Gastroesophageal sphincter (tissue), 4 donors: ENCODE measurements around the gene ANKRD34A. TPM values are rescaled to one million over a fixed set of nuclear protein-coding genes. Genes with fewer than 3 reads are reported as not detected.

Experiments
- ATAC-seq: fragments of 150-250 bp; one replicate; pipeline ENCODE4 v1.9.1; 2016; ENCODE audit warnings: mild to moderate bottlenecking, moderate library complexity
- H3K27ac ChIP-seq, 4 donors: fragments of 200-600 bp; sonication (generic) in 3 of 4; 1 replicate in 3 of 4; 2 replicates in 1 of 4; pipeline ENCODE4 v1.5.1; 2016 to 2019
- H3K27me3 ChIP-seq: fragments of 200-600 bp; sonication (generic); one replicate; pipeline ENCODE4 v1.5.1; 2019
- H3K36me3 ChIP-seq, 2 donors: fragments of 200-600 bp; sonication (generic); one replicate each; pipeline ENCODE4 v1.5.1; 2019; ENCODE audit warnings: control low read depth in 1 of 2
- H3K4me1 ChIP-seq, 3 donors: fragments of 200-600 bp; sonication (generic); 1 replicate in 2 of 3; 2 replicates in 1 of 3; pipeline ENCODE4 v1.5.1; 2016 to 2019; ENCODE audit warnings: control low read depth in 2 of 3
- H3K4me3 ChIP-seq, 2 donors: fragments of 200-600 bp; sonication (generic); one replicate each; pipeline ENCODE4 v1.5.1; 2019; ENCODE audit warnings: mild to moderate bottlenecking in 1 of 2, moderate library complexity in 1 of 2
- H3K9me3 ChIP-seq, 3 donors: fragments of 200-600 bp; sonication (generic); one replicate each; pipeline ENCODE4 v1.5.1; 2017 to 2019; ENCODE audit warnings: control low read depth in 2 of 3
- EP300 ChIP-seq: sonication (generic); formaldehyde crosslinking; IDR thresholded peaks from one replicate; pipeline ENCODE4 v1.6.1; 2017; ENCODE audit warnings: antibody characterized with exemption, mild to moderate bottlenecking
- POLR2A ChIP-seq, 2 donors: fragments of 450-650 bp; IDR thresholded peaks; one replicate each; pipeline ENCODE4 v1.6.1; 2017; ENCODE audit warnings: antibody characterized with exemption in 2 of 2, mild to moderate bottlenecking in 2 of 2, moderate library complexity in 1 of 2
- POLR2AphosphoS5 ChIP-seq: sonication (generic); formaldehyde crosslinking; IDR thresholded peaks from one replicate; pipeline ENCODE4 v1.6.1; 2017; ENCODE audit warnings: antibody characterized with exemption
- WGBS, 2 donors: methylation state at CpG; one replicate each; pipeline ENCODE4 v1.1.5; 2018; ENCODE audit warnings: low coverage in 1 of 2; 5-methylcytosine and 5-hydroxymethylcytosine counted together
- total RNA-seq, 4 donors: library from RNA; depleted of rRNA; stranded (reverse); fragments of >200 nt; gene quantifications; one replicate each; pipeline ENCODE4 v1.1.0, GENCODE V29; 2016
- TF ChIP-seq, protein P1 (sequence below), 4 experiments: fragments of 200-600 bp in 2 of 4; fragments of 450-650 bp in 2 of 4; sonication (generic) in 1 of 4; IDR thresholded peaks; one replicate each; pipeline ENCODE4 v1.5.1; 2017 to 2019; ENCODE audit warnings: antibody characterized with exemption in 4 of 4, mild to moderate bottlenecking in 2 of 4, moderate library complexity in 2 of 4

The ANKRD34A gene
- total RNA-seq, 4 donors from 2014 or later = 0.62 to 1.9 (median 0.67) TPM; not detected in 1

DNA sequence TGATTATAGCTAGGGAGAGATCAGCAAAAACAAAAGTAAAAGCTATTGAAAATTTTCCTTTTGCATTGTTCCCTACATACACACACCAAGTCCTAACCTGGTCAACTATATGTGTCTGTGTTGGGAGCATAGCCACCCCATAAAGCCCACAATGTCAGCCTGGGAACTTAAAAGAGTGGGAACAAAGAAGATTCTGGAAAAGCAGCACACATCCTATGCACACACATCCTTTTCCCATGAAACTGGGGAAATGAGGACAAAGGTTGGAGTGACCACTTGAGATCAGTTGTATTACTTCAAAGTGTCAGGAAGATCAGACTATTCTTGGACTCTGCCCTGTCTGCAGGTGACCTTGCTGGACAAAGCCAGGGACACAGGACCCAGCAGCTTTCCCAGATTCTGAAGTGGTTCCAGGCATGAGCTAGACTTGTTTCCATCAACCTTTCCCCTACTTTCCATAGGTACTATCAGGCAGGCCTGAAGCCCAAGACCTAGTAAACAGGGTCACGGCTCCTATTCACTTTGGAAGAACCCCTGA lies 16.2 kb upstream of the ANKRD34A start:
- Histone ChIP-seq H3K9me3 (no peaks in the 10 kb centered on the region), H3K36me3 (peaks cover 0 to 8% of the 10 kb centered on the region in 2 donors), H3K4me1 (peaks cover 50 to 84% (median 69%) of the 10 kb centered on the region in 3 donors), H3K4me3 (no peak overlapping the region), H3K27me3 (no peaks in the 10 kb centered on the region), H3K27ac (peak overlapping the region; percentile 93 to 99 (median 95))
- no peak for ATAC-seq
- 67% methylated on average over 1 of the region's 1 CpG; no CpG with 5 or more reads in 1 of the 2 donors for WGBS, 2 donors
- TF ChIP-seq POLR2A (IDR thresholded peaks at IDR 0.05) = no peak
- no peak for TF ChIP-seq POLR2AphosphoS5

DNA sequence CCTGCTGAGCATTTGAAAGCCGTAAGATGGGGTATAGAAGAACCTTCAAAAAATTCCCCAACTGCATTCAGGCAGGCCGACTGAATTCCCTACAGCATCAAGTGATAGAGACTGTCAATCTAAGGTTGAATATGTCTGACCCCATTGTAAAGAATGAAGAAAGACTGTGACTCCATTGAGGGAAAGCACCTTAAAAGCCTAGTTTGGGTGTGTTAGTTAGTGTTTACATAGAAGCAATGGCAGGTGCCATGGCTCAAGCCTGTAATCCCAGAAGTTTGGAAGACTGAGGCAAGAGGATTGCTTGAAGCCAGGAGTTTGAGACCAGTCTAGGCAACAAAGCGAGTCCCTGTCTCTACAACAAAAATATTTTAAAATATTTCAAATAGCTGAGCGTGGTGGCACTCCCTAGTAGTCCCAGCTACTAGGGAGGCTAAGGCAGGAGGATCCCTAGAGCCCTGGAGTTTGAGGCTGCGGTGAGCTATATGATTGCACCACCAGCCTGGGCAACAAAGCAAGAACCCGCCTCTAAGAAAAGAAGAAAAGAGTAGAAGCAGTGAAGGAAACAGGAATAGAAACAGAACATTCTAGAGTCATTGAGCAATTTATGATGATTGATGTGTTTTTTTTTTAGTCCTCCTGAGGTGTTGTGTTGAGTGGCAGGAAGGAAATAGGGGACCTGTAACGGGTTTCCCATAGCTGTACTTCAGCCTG lies 15.5 kb upstream of the ANKRD34A start:
- Histone ChIP-seq H3K4me1 (peaks cover 47 to 78% (median 63%) of the 10 kb centered on the region in 3 donors), H3K27me3 (no peaks in the 10 kb centered on the region), H3K36me3 (peaks cover 0 to 14% of the 10 kb centered on the region in 2 donors), H3K27ac (peak overlapping the region; percentile 93 to 99 (median 95)), H3K9me3 (no peaks in the 10 kb centered on the region), H3K4me3 (peak overlapping the region in 1 of 2 donors; percentile 23)
- TF ChIP-seq POLR2A (IDR thresholded peaks at IDR 0.05) = no peak
- no peak for TF ChIP-seq EP300
- peak; percentile 44 for TF ChIP-seq POLR2AphosphoS5
- 39 to 43% methylated on average over 6 to 7 of the region's 7 CpGs for WGBS, 2 donors
- peak; percentile 17 for ATAC-seq

DNA sequence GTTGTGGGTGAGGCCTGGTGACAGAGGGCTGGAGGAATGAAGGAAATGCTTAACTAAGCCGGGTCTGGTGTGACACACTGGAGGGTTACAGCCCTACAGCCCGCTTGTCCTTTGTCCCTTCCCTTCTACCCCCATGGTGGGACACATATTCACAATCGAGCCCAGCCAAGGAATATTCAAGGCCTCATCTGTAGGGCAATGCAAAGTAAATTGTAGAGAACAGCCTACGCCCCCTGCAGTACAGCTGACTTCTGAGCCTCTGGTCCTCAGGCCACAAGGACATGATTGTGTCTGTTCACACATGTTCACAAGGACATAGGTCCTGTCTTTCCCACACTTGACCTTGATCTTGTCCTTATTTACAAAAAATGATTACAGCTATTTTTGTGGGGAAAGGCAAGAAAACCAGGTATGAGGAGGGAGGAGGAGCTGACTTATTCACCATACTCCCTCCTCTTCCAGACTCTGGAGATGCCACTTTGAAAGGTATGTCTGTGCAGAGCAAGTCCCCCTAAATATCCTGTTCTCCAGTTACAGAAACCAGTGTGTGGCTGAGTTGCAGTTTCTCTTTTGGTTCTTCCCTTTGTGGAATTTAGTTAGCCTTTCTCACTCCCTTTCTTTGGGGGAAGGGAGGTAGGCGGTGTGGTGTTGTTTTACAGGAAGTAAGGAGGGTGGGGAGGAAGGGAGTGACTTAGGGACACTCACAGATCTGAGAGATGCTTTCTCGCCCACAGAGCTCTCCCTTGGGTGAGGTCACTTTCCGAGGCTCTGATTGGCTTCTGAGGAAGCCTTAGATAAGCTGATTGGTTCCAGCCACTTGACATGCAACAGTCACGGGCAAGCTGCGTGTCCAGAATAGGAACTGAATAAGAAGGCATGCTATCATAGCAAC lies 14.7 kb upstream of the ANKRD34A start:
- TF ChIP-seq, protein P1, sequence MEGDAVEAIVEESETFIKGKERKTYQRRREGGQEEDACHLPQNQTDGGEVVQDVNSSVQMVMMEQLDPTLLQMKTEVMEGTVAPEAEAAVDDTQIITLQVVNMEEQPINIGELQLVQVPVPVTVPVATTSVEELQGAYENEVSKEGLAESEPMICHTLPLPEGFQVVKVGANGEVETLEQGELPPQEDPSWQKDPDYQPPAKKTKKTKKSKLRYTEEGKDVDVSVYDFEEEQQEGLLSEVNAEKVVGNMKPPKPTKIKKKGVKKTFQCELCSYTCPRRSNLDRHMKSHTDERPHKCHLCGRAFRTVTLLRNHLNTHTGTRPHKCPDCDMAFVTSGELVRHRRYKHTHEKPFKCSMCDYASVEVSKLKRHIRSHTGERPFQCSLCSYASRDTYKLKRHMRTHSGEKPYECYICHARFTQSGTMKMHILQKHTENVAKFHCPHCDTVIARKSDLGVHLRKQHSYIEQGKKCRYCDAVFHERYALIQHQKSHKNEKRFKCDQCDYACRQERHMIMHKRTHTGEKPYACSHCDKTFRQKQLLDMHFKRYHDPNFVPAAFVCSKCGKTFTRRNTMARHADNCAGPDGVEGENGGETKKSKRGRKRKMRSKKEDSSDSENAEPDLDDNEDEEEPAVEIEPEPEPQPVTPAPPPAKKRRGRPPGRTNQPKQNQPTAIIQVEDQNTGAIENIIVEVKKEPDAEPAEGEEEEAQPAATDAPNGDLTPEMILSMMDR (IDR thresholded peaks at IDR 0.05) = peak in 3 of 4 experiments; percentile 20 to 33 (median 24)
- TF ChIP-seq POLR2A (IDR thresholded peaks at IDR 0.05) = peak in 1 of 2 donors; percentile 27
- peak; percentile 97 for TF ChIP-seq POLR2AphosphoS5
- TF ChIP-seq EP300 = no peak
- Histone ChIP-seq H3K4me3 (peak overlapping the region; percentile 30 to 43), H3K4me1 (peaks cover 41 to 70% (median 56%) of the 10 kb centered on the region in 3 donors), H3K36me3 (peaks cover 0 to 17% of the 10 kb centered on the region in 2 donors), H3K27ac (peak overlapping the region; percentile 93 to 99 (median 95)), H3K9me3 (no peaks in the 10 kb centered on the region), H3K27me3 (no peaks in the 10 kb centered on the region)
- ATAC-seq = peak; percentile 95
- WGBS, 2 donors = 3 to 11% methylated on average over 3 to 5 of the region's 9 CpGs

DNA sequence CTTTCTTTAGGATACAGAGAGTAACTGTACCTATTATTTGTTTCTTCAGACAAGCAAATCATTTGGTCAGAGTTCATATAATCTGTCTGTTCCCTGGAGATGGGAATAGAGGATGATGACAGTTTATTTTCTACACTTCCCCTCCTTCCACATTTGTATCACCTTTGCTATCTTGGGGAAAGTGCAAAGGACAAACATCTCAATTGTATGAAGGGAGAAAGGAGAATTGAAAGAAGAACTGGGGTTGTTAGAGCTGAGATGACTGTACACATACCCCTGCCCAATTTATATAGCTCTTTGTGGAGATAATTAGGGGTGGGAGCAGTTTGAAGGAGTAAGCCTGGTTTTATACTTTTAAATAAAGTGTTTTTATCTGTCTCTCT lies 14.1 kb upstream of the ANKRD34A start:
- TF ChIP-seq POLR2A (IDR thresholded peaks at IDR 0.05) (no peak), EP300 (no peak), POLR2AphosphoS5 (no peak)
- TF ChIP-seq, protein P1 (IDR thresholded peaks at IDR 0.05) = no peak
- Histone ChIP-seq H3K4me3 (peak overlapping the region; percentile 30 to 43), H3K27me3 (no peaks in the 10 kb centered on the region), H3K27ac (peak overlapping the region; percentile 93 to 99 (median 95)), H3K9me3 (no peaks in the 10 kb centered on the region), H3K4me1 (peaks cover 37 to 64% (median 53%) of the 10 kb centered on the region in 3 donors), H3K36me3 (peaks cover 0 to 17% of the 10 kb centered on the region in 2 donors)
- no peak for ATAC-seq

DNA sequence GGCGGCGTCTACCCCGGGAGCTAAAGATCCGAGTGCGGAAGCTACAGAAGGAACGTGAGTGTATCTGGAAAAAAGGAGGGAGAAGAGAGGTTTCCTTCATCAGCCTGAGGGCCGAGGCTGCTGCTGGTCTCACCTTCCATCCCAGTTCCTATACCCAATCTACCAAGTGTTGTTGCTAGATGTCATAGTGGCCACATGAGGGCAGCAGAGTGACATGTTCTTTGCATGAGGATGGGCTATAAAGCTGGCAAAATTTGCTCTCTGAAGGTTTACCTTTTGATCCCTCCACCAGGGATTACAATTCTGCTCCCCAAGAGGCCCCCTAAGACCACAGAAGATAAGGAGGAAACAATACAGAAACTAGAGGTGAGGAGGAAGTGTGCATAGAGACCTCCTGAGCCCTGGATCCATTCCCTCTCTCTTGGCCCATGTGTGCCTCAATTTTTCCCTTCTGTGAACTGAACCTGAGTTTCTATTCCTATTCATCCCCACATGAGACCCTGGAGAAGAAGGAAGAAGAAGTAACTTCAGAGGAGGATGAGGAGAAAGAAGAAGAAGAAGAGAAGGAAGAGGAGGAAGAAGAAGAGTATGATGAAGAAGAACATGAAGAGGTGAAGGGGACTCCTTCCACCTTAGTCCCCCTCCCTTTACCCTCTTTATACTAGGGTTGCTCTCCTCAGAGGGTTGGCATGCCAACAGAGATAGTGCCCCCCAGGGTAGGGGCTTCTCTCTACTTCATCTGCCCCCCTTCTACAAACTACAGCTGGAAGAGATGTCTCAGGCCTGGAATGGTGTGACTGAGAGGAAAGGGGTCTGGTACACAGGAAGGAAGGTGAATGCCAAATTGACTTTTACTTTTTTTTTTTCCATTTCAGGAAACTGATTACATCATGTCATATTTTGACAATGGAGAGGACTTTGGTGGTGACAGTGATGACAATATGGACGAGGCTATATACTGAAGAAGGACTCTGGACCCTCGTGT lies 13.4 kb upstream of the ANKRD34A start:
- peaks cover 35 to 57% (median 47%) of the 10 kb centered on the region in 3 donors for H3K4me1 ChIP-seq
- TF ChIP-seq POLR2AphosphoS5 (peak; percentile 72), EP300 (no peak)
- TF ChIP-seq, protein P1 (IDR thresholded peaks at IDR 0.05) = peak; percentile 83 to 97 (median 91)
- WGBS, 2 donors = 14 to 46% methylated on average over 2 to 5 of the region's 9 CpGs

More for the DNA sequence above, 13.4 kb upstream of the ANKRD34A start:
- Histone ChIP-seq H3K27ac (peak overlapping the region; percentile 93 to 99 (median 95)), H3K27me3 (no peaks in the 10 kb centered on the region), H3K36me3 (peaks cover 0 to 17% of the 10 kb centered on the region in 2 donors), H3K4me3 (peak overlapping the region in 1 of 2 donors; percentile 30), H3K9me3 (no peaks in the 10 kb centered on the region)
- ATAC-seq = peak; percentile 33
